ENCODE data around the gene C21orf58. TPM values are rescaled to one million over a fixed set of nuclear protein-coding genes. Genes with fewer than 3 reads are reported as not detected.
A peak's percentile ranks its signal among the peaks of the same experiment; 100 is the strongest.

C21orf58 gene
- total RNA-seq, 1 donor from 2014 or later, result 0.79 TPM

DNA sequence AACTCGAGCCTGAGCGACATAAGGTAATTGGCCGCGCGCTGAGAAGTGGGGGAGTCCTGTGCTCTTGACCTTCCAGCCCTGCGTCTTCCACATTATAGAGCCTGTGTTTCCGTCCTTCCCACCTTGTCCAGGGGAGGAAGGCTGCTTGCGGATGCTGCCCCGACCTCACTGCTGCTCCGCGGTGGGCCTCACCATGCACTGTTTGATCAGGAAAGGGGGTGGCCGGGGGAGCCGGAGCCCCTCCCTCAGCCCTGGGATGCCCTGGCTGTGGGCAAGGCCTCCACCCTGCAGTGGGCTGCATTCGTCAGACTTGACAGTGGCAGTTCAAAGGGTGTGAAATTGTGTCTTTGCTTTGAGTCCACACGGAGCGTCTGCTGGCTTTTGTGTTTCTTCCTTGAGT lies 30.4 kb upstream of the C21orf58 start:
- DNase-seq (ENCODE audit: low read depth in 2 of 2), result no peak

DNA sequence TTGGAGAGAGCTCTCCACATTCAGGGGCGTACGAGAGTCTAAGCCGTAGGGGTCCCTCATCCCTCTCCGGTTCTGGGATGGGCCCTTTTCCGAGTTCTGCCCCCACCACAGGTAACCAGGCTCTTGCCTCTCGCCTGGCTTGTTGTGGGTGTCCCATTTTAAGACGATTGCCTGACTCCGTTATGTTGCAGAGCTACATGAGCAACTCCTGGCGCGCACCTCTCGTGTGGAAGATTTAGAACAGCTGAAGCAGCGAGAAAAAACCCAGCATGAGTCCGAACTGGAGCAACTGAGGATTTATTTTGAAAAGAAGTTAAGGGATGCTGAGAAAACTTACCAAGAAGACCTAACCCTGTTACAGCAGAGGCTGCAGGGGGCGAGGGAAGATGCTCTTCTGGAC lies 29.2 kb upstream of the C21orf58 start:
- no peak for DNase-seq (ENCODE audit: low read depth in 2 of 2)

DNA sequence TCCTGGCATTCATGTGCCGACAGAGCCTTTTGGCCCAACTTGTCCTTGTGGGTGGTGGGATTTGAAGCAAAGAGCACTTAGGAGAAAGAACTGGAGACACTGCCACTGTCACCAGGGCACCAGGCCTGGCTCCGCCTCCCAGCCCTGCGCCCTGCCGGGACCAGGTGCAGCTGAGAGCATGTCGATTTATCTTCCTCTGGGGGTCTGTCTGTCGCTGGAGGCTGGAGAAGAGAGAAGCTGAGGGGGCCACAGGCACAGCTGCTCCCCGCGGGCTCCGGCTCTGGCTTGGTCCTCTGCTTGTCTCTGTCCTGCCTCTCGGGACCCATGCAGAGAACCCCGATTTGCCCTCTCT lies 28.5 kb upstream of the C21orf58 start:
- DNase-seq (ENCODE audit: low read depth in 2 of 2), result no peak

DNA sequence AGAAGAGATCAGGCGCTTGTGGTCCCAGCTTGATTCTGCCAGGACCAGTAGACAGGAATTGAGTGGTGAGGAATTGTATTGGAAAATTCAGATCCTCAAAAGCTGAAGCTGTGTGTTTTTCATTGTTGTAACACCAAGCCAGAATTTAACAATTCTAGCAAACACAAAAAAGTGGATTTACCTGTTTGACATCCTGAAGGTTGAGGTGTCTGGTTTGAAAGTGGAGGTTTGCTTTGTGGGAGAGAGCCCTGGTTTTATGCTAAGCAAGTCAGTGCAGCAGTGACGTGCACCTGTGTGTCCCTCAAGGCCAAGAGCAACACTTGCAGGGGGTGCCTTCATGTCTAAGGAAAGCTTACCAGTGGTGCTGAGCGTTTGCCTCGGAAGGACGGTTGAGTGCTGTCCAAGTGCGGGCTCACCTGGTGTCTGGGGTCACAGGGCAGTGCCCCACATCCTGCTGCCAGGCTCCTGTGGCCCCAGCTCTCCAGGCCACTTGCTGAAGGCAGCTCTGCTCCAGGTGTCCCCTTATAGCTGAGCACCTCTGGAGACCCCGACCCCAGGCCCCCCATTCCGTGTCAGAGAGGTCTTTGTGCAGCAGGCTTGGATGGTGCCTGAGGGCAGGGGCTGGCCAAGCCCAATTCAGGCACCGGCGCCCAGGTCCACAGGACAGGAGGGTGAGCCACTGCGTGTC lies 27.9 kb upstream of the C21orf58 start:
- DNase-seq (ENCODE audit: low read depth in 2 of 2), result no peak

DNA sequence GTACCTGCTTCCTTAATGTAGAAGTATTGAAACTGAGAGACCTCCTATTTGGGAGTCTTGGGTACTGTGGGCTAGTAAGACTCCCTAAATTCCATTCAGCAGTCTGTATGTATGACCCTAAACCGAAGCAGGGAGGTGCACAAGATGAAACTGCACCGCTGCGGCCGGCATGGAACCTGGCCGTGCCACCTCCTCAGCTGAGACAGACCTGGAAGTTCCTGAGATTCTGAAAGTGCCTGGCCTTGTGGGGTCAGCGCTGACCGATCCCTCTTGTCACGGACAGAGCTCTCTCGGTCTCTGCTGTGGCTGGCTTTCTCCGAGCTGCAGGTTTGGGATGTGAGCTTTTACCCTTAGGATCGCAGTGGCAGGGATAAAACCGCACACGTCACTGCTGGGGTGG lies 27.3 kb upstream of the C21orf58 start:
- no peak for DNase-seq (ENCODE audit: low read depth in 2 of 2)

DNA sequence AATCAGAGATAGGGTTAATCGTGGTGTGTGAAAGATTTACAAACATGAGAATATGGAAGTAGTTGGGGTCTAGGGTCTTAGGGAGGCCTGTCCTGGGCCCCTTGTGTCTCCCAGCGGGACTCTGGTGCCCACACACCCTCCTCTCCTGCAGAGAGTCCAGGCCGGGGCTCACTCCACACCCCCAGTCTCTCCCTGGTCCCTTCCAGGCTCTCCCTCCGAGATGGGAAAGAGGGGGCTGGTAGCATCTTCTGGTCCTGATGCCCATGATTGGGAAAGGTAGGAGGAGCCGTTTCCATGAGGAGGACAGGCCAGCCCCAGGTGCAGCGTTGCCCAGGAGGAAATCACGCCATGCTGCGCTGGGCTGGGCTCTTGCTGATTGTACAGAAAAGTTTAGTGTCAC lies 26.9 kb upstream of the C21orf58 start:
- DNase-seq (ENCODE audit: low read depth in 2 of 2), result no peak

DNA sequence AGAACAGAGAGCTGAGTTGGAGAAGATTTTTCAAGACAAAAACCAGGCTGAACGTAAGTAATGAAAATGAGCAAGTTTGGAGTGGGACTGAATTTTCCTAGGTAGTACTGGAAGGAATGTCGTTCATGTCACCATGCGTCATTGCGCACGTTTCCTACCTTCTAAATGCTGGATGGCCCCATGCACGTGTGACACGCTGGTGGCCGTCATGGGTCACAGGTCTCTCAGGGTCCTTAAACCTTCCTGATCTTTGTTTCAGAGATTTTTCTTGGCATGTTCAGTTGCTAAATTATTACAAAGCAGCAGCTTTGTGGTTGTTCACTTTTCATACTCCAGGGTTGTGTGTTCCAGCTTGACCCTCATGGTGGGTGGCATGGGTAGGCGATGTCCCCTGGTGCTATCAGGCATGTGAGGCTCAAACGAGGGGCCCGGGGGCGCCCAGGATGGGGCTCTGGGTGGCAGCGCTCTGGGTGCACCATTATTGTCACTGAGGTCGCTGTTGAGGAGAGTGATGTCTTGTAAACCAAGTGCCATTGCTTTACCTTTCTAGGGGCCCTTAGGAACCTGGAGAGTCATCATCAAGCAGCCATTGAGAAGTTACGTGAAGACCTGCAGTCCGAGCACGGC lies 25.6 kb upstream of the C21orf58 start:
- no peak for DNase-seq (ENCODE audit: low read depth in 2 of 2)

DNA sequence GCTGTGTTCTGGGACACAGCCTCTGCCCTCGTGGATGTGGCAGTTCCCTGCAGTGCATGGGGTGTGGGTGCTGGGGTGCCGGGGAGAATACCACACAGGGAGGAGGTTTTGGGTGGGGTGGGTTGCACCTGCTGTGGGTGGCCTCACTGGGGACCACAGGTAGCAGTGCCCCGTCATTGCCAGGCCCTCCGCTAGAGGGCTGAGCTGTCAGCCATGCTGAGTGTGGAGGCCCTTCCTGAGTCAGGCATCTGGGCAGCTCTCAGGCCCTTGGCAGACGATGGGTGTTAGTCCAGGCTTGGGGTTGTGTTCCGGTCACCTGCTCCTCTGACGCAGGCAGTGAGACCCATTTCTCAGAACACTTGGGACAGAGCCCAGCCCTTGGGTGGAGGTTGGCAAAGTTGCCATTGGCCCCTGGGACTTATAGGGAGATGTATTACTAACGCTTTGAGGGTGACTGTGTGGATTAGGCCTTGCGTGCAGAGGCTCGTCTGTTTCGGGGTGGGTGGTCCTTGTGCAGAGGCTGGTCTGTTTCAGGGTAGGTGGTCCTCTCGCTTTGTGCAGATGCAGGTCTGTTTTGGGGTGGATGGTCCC lies 24.2 kb upstream of the C21orf58 start:
- DNase-seq (ENCODE audit: low read depth in 2 of 2), result no peak

DNA sequence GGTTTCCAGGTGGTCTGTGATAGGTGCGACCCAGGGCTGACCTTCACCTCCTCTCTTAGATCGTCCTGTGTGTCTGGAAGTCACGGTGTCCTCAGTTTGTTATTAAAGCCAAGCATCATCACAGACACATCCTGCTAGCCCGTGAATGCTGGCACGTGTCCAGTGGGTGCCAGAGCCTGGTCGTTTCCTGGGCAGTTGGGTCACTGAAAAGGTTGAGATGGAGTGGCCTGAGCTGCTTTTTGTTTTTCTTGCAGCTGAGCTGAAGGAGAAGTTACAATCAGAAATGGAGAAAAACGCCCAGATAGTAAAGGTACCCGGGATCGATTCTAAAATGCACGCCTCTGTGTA lies 23.5 kb upstream of the C21orf58 start:
- DNase-seq (ENCODE audit: low read depth in 2 of 2), result peak; percentile 17 to 42

DNA sequence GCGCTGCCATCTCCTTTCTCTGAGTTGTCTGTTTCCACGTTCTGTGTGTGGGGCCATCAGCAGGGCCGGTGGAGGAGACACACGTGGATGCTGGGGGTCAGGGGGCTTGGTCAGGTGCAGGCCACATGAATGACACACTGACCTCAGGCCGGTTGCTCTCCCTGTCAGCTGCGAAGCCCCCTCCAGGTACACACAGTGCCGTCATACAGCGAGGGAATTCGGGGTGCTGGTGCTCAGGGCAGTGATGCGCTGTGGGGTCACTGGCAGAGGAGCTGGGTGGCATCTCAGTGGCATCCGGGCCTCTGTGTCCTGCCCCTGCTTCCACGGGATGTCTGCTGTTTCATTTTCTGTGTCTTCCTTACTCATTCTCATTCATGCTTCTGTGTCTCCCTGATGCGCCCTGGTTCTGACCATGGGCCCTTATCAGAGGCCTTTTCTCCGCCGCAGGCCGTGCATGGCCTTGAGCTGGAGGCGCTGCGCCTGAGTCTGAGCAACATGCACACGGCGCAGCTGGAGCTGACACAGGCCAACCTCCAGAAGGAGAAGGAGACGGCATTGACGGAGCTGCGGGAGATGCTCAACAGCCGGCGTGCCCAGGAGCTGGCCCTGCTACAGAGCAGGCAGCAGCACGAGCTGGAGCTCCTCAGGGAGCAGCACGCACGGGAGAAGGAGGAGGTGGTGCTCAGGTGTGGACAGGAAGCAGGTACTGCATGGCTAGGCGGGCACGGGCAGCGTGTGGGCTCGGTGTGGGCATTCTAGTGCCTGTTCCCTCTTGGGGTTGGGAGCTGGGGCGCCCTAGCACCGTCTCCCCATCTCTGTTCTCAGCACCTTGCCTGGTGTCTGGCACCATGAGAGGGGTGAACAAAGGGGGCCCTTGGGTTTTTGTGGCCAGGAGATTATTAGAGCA lies 22.9 kb upstream of the C21orf58 start:
- no peak for DNase-seq (ENCODE audit: low read depth in 2 of 2)

DNA sequence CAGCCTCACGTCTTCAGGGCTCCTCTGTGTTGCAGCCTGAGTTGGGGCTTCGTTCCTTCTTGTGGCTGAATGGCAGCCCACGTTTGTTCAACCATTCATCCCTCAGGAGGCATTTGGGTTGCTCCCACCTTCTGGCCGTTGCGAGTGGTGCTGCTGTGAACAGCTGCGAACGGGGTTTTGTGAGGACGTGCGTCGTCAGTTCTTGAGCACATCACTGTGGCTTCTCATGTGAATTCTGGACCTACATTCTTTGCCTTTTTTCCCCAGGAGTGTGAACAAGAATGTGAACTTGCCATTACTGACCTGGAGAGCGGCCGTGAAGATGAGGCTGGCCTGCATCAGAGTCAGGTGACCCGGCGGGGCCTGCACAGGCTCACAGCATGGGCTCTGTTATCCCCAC lies 22.2 kb upstream of the C21orf58 start:
- no peak for DNase-seq (ENCODE audit: low read depth in 2 of 2)

DNA sequence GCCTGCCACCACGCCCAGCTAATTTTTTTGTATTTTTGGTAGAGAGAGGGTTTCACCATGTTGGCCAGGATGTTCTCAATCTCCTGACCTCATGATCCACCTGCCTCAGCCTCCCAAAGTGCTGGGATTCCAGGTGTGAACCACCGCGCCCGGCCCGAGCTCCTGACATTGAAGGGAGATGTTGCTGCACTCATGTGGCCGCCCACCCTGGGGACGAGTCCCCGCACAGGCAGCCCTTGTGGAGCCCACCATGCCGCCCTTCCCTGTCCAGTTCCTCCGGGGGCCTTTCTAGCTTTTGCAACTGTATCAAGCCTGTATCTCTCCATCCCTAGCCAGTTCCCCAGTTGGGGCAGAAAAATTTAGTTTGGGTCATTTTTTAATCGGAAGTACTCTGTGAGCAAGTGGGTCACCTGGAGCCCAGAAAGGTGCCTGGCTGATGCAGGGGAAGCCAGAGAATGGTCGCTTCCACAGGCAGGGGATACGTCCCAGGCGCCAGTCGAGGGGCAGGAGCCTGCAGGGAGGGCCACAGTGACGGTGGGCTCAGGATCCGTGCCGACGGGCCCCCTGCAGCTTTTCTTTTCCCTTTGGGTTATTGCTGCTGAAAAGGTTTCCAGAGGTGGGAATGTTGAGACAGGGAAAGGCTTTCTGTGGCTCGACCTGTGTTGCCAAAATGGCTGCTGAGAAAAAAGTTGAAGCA lies 20.7 kb upstream of the C21orf58 start:
- no peak for DNase-seq (ENCODE audit: low read depth in 2 of 2)

DNA sequence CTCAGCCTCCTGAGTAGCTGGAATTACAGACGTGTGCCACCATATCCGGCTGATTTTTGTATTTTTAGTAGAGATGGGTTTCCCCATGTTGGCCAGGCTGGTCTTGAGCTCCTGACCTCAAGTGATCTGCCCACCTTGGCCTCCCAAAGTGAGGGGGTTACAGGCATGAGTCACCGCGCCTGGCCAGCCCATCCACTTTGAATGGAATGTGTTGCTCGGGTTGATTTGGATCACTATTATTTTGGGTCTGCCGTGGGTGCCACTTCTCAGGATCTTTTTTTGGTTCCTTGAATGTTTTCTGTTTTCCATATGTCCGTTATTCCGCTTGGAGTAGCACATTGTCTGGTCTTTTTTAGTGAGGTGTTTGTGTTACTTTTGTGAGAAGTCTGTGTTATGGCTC lies 17.3 kb upstream of the C21orf58 start:
- DNase-seq (ENCODE audit: low read depth in 2 of 2), result no peak

DNA sequence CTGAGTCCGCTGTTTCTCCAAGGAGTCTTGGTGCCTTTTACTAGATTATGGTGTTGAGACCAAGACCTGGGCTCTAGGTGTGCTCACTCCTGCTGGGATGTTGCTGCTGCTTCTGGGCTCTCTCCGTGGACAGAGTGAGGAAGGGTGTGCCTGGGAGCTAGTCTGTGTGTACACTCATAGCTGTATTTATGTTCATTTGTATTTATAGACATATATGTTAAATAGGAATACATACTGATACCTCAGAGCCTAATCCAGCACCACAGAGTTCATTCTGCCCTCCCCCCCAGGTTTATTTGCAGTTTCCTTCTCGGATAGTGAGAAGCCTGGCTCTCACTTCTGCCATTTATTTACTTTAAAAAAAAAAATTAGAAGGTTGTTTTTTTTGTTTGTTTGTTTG lies 12.9 kb upstream of the C21orf58 start:
- no peak for DNase-seq (ENCODE audit: low read depth in 2 of 2)

DNA sequence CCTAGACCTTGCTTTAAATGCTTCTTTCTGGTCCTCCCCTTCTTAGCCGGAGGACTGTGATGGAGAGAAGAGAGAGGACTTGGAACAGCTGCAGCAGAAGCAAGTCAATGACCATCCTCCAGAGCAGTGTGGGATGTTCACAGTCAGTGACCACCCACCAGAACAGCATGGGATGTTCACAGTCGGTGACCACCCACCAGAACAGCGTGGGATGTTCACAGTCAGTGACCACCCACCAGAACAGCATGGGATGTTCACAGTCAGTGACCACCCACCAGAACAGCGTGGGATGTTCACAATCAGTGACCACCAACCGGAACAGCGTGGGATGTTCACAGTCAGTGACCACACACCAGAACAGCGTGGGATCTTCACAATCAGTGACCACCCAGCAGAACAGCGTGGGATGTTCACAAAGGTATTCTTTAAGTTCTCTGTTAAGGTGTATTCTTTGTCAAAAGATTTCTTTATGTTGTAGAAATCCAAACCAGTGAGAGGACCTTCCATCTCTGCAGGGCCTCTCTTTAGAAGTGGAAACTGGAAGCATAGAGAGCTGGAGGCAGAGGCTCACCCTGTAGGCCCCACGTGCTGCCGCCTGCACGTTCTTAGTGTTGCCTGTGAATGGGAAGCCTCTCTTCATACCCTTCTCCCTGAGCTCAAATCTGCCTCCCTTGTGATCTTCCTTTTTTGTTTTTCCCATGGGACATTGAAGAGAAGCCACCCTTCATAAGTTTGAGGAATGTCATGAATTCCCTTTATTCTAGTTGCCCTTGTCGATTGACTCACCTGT lies 10.9 kb upstream of the C21orf58 start:
- no peak for DNase-seq (ENCODE audit: low read depth in 2 of 2)

DNA sequence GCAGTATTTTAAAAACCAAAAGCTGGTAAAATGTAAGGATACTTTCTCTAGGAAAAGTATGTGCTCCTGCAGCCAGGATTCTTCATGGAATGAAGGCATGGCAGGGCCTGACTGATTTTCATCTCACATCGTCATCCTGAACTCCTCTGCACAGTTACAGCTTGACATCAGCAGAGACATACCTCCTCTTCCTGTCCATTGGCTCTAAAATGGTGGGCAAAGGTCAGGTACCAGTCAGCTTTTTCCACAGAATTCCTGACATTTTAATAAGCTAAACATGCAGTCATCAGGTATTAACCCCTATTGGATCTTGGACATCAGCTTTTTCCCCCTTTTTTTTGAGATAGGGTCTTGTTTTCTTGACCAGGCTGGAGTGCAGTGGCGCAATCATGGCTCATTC lies 6.1 kb upstream of the C21orf58 start:
- DNase-seq (ENCODE audit: low read depth in 2 of 2), result peak in 1 of 2 donors; percentile 51

DNA sequence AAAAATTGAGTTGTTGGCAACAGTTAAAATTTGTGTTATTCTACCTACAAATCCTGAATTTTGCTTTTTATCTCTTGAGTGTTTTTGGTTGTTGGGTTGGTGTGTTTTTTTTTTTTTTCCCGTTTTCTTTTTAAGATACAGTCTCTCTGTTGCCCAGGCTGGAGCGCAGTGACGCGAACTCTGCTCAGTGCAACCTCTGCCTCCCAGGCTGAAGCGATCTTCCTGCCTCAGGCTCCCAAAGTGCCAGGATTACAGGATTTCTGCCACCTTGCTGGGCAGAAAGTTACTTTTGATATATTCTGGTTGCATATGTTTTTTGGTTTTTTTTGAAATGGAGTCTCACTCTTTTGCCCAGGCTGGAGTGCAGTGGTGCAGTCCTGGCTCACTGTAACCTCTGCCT lies 4.5 kb upstream of the C21orf58 start:
- DNase-seq (ENCODE audit: low read depth in 2 of 2), result no peak

DNA sequence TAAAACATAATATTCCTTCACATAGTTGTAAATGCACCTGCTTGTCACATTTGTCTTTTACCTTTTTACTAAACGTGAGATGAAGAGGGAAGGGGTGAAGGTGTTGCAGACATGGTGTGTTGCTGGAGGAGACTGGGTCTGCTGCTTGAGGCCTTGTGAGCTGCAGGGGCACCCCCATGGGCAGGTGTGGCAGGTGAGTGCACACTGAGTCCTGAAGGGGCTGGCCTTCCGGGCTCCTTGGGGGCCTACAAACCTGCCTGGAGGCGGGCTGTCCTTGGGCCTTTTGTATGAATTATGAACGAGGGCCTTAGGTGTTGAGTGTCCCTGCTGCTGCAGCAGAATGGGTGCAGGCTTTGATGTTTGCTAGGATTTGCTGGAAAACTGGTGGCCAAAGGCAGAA lies 4.0 kb upstream of the C21orf58 start:
- no peak for DNase-seq (ENCODE audit: low read depth in 2 of 2)

DNA sequence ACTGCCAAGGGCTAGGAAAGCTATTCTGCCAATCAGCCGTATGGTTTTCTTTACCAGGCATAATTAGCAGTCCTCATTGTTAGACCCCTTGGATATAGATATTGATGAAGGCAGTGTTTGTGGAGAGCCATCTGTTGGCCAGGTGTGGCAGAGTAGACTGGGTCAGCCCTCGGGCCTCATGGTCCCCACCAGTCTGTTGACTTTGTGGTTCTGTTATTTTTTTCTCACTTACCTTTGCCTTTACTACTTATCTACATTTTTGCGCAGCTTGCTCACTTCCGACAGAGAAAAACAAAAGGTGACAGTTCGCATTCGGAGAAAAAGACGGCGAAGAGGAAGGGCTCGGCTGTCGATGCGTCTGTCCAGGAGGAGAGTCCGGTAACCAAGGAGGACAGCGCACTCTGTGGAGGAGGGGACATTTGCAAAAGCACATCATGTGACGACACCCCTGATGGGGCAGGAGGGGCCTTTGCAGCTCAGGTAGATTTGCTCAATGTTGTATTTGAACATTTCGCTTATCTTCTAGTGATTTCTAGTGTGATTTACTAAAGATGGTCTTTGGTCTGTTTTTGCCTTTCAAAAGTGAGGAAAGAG lies 2.5 kb upstream of the C21orf58 start:
- no peak for DNase-seq (ENCODE audit: low read depth in 2 of 2)

DNA sequence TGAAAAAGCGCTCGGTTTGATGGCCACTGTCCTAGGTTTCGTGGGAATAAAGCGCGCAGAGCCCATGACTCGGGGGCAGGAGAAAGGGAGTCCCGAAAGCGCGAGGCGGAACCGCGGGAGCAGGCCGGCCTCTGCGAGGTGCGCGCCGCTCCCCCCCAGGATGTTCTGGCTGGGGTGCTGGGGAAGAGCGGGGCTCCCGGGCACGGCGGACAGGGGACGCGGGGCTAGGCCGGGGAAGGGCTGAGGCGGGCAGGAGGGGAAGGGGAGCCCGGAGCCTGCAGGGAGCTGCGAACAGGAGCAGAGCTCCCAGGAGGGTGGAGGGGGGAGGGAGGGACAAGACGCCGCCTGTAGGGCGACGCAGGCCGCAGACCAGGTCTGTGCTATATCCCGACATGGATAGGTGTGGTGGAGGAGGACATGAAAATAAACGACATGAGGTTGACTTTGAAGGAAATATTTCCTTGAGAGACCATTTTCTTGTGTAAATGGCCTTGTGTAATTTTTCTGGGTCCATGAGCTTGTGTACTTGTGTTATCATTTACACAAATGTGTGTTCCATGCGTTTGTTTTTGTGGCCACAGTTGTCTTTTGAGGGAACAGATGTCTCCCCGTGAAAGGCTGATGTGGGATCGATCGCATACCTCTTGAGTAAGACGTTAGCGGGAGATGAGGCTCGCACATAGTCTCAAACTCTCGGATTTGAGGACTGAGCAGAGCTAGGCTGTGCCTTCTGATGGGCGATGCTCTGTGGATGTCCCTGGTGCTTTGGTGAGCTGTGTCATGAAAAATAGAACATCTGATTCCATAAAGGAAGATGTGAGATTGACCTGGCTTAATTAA lies 1.6 kb upstream of the C21orf58 start:
- peak; percentile 60 to 67 for DNase-seq (ENCODE audit: low read depth in 2 of 2)
